CD8-positive, alpha-beta memory T cell (primary cell): Measurements from ENCODE around the gene CA10. TPM values are rescaled to one million over a fixed set of nuclear protein-coding genes. Genes with fewer than 3 reads are reported as not detected.

ENCODE experiments used
- CTCF ChIA-PET: fragments of 350-600 bp; sonication (Branson Sonifier 250); formaldehyde crosslinking; loops from one replicate; lab custom pipeline; 2021; ENCODE audit warnings: antibody characterized with exemption; lab: Charles Lee
- POLR2A ChIA-PET: fragments of 350-600 bp; sonication (Branson Sonifier 250); formaldehyde crosslinking; loops from one replicate; lab custom pipeline; 2021; ENCODE audit warnings: antibody characterized with exemption; lab: Charles Lee
- DNase-seq, 5 donors: peaks; one replicate each; pipeline versions ENCODE4 v3.0.0 to v3.0.0-alpha.2; 2020 to 2022; ENCODE audit warnings: mixed read lengths in 1 of 5
- H3K27ac ChIP-seq: one replicate; pipeline ENCODE4 v1.7.0; 2013; ENCODE audit warnings: low read depth, mild to moderate bottlenecking, low read length, moderate library complexity
- H3K27me3 ChIP-seq: 2 replicates; pipeline ENCODE4 v1.7.0; 2013; ENCODE audit warnings: low read length, mild to moderate bottlenecking; ENCODE audit not compliant: insufficient read depth, poor library complexity, severe bottlenecking
- H3K36me3 ChIP-seq: 2 replicates; pipeline ENCODE4 v1.7.0; 2013; ENCODE audit warnings: mild to moderate bottlenecking, low read length, moderate library complexity; ENCODE audit not compliant: insufficient read depth
- H3K4me1 ChIP-seq: 2 replicates; pipeline ENCODE4 v1.7.0; 2013; ENCODE audit warnings: mild to moderate bottlenecking, low read length, moderate library complexity; ENCODE audit not compliant: insufficient read depth
- H3K4me3 ChIP-seq: 2 replicates; pipeline ENCODE4 v1.7.0; 2013; ENCODE audit warnings: mild to moderate bottlenecking, low read length
- H3K9me3 ChIP-seq: 2 replicates; pipeline ENCODE4 v1.7.0; 2013; ENCODE audit warnings: mild to moderate bottlenecking, low read length
- H3K27ac Mint-ChIP-seq, 8 donors: one replicate each; pipeline ENCODE4 v1.8.0; 2020 to 2021; ENCODE audit warnings: mixed read lengths in 8 of 8, mild to moderate bottlenecking in 6 of 8, inconsistent platforms in 3 of 8, moderate library complexity in 3 of 8
- H3K27me3 Mint-ChIP-seq, 2 donors: one replicate each; pipeline ENCODE4 v1.8.0; 2020 to 2021; ENCODE audit warnings: mixed read lengths in 2 of 2, mild to moderate bottlenecking in 1 of 2, moderate library complexity in 1 of 2
- H3K36me3 Mint-ChIP-seq, 3 donors: one replicate each; pipeline ENCODE4 v1.8.0; 2020 to 2021; ENCODE audit warnings: mixed read lengths in 3 of 3, inconsistent platforms in 1 of 3, mild to moderate bottlenecking in 1 of 3
- H3K4me1 Mint-ChIP-seq, 3 donors: one replicate each; pipeline ENCODE4 v1.8.0; 2020 to 2021; ENCODE audit warnings: mixed read lengths in 3 of 3, inconsistent platforms in 1 of 3, mild to moderate bottlenecking in 1 of 3
- H3K4me3 Mint-ChIP-seq, 7 donors: one replicate each; pipeline ENCODE4 v1.8.0; 2020 to 2021; ENCODE audit warnings: mixed read lengths in 7 of 7, mild to moderate bottlenecking in 6 of 7, moderate library complexity in 4 of 7, inconsistent platforms in 2 of 7
- H3K9me3 Mint-ChIP-seq, 5 donors: one replicate each; pipeline ENCODE4 v1.8.0; 2020 to 2022; ENCODE audit warnings: mixed read lengths in 5 of 5, mild to moderate bottlenecking in 3 of 5, moderate library complexity in 2 of 5, inconsistent platforms in 1 of 5
- polyA plus RNA-seq: library from polyadenylated mRNA; unstranded; fragments of 300-500 nt; fragmentation: Illumina TruSeq; gene quantifications from one replicate; pipeline ENCODE4 v1.2.3, GENCODE V29; 2021
- total RNA-seq, 2 experiments: library from RNA; stranded (reverse); gene quantifications; one replicate each; pipeline ENCODE4 v1.2.3, GENCODE V29; 2021

CA10 gene
- total and polyA plus RNA-seq, 3 experiments from 2014 or later, result 0.18 TPM; not detected in 2

GRCh38 chr17:51595826-51596398 is 562.6 kb downstream of the CA10 start:
- Histone ChIP-seq H3K4me1 (no peaks in the 10 kb centered on the region), H3K9me3 (no peaks in the 10 kb centered on the region), H3K27ac (no peak overlapping the region), H3K27me3 (no peaks in the 10 kb centered on the region), H3K36me3 (no peaks in the 10 kb centered on the region), H3K4me3 (no peak overlapping the region)
- Mint-ChIP-seq H3K4me1 (no peaks in the 10 kb centered on the region), H3K27ac (no peak overlapping the region), H3K4me3 (no peak overlapping the region), H3K9me3 (no peaks in the 10 kb centered on the region), H3K27me3 (peaks cover 6 to 17% of the 10 kb centered on the region in 2 donors), H3K36me3 (no peaks in the 10 kb centered on the region)
- POLR2A ChIA-PET, result no interaction called here
- CTCF ChIA-PET, result interaction anchor here (1.0 kb wide), 1 partner anchor 43 kb away, joined by 3 read pairs; no protein-coding TSS in a partner anchor
- DNase-seq, result no peak

GRCh38 chr17:51590071-51590656 is 568.4 kb downstream of the CA10 start:
- Mint-ChIP-seq H3K4me3 (no peak overlapping the region), H3K36me3 (no peaks in the 10 kb centered on the region), H3K9me3 (peaks cover 10 to 12% (median 11%) of the 10 kb centered on the region in 5 donors), H3K27ac (no peak overlapping the region), H3K27me3 (peaks cover 7 to 9% of the 10 kb centered on the region in 2 donors), H3K4me1 (no peaks in the 10 kb centered on the region)
- Histone ChIP-seq H3K27me3 (no peaks in the 10 kb centered on the region), H3K36me3 (no peaks in the 10 kb centered on the region), H3K27ac (no peak overlapping the region), H3K9me3 (no peaks in the 10 kb centered on the region), H3K4me3 (no peak overlapping the region), H3K4me1 (no peaks in the 10 kb centered on the region)
- POLR2A ChIA-PET, result no interaction called here
- DNase-seq, result no peak
- CTCF ChIA-PET, result no interaction called here

DNA sequence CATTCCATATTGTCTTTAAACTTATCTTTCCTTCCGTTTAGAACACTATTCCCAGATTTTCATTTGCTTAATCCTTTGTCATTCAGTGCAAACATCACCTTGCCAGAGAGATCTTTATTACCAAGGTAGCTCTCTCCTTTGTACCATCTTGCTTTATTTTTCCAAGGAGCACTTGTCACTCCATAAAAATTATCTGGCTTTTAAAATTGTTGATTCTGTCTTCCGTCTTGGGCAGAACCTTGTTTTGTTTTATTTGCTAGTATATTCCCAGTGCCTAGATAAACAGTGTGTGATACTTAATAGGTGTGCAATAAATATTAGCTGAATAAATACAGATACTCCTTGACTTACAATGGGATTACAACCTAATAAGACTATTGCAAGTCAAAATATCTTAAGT is 570.5 kb downstream of the CA10 start:
- Mint-ChIP-seq H3K27ac (no peak overlapping the region), H3K27me3 (peaks cover 7 to 9% of the 10 kb centered on the region in 2 donors), H3K4me3 (no peak overlapping the region), H3K9me3 (peaks cover 10 to 16% (median 13%) of the 10 kb centered on the region in 5 donors), H3K36me3 (no peaks in the 10 kb centered on the region), H3K4me1 (no peaks in the 10 kb centered on the region)
- Histone ChIP-seq H3K27ac (no peak overlapping the region), H3K27me3 (no peaks in the 10 kb centered on the region), H3K4me1 (no peaks in the 10 kb centered on the region), H3K9me3 (no peaks in the 10 kb centered on the region), H3K36me3 (no peaks in the 10 kb centered on the region), H3K4me3 (no peak overlapping the region)
- CTCF ChIA-PET, result no interaction called here
- no peak for DNase-seq
- POLR2A ChIA-PET, result no interaction called here

DNA sequence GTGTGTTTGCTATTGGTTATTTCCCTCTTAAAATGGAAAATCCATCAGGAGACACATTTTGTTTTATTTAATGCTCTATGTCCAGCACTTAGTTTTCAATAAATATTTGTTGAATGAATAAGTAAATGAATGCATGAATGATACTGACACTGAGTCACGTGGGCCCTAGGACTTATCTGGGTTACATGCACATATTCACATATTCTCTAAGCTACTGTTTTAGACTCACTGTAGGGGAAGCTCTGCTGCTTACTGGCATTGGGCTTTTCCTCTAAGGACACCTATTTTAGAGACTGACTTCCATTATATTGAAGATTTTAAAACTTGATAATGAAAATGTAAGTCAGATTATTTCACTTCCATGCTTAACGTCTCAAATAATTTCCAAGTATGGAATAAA is 571.0 kb downstream of the CA10 start:
- H3K4me3 ChIP-seq, result no peak overlapping the region
- Mint-ChIP-seq H3K9me3 (peaks cover 10 to 16% (median 13%) of the 10 kb centered on the region in 5 donors), H3K4me3 (no peak overlapping the region), H3K27ac (no peak overlapping the region), H3K4me1 (no peaks in the 10 kb centered on the region), H3K36me3 (no peaks in the 10 kb centered on the region), H3K27me3 (peaks cover 10 to 11% of the 10 kb centered on the region in 2 donors)
- no peak overlapping the region for H3K27ac ChIP-seq
- H3K36me3 ChIP-seq, result no peaks in the 10 kb centered on the region
- POLR2A ChIA-PET, result no interaction called here
- no peaks in the 10 kb centered on the region for H3K4me1 ChIP-seq
- no peaks in the 10 kb centered on the region for H3K9me3 ChIP-seq
- no peaks in the 10 kb centered on the region for H3K27me3 ChIP-seq
- no peak for DNase-seq
- CTCF ChIA-PET, result no interaction called here

- Mint-ChIP-seq H3K27me3 (peaks cover 6 to 10% of the 10 kb centered on the region in 2 donors), H3K36me3 (no peaks in the 10 kb centered on the region), H3K9me3 (peaks cover 12 to 19% (median 14%) of the 10 kb centered on the region in 5 donors), H3K4me1 (no peaks in the 10 kb centered on the region), H3K4me3 (no peak overlapping the region), H3K27ac (no peak overlapping the region)
- Histone ChIP-seq H3K4me3 (no peak overlapping the region), H3K36me3 (no peaks in the 10 kb centered on the region), H3K27me3 (no peaks in the 10 kb centered on the region), H3K4me1 (no peaks in the 10 kb centered on the region), H3K27ac (no peak overlapping the region), H3K9me3 (no peaks in the 10 kb centered on the region)
- ChIA-PET POLR2A (no interaction called here), CTCF (no interaction called here)
- no peak for DNase-seq
Observed at GRCh38 chr17:51585514-51586104, 572.9 kb downstream of the CA10 start.

DNA sequence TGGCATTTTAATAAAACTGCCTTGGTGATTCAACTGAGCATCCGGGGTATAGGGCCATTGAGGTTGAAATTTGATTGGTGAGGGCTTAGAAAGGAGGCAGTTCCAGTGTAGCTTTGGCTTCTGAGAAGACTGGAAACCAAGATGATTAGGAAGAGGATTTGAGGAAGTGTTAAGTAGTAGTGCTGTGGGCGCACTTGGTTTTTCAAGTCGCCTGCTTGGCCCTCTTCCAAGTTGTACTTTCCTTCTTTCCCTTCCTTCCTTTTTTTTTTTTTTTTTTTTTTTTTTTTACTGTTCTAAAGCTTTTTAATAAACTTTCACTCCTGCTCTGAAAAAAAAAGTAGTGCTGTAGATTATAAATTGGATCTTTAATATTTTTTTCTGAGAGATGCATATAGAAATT is 577.6 kb downstream of the CA10 start:
- no peaks in the 10 kb centered on the region for H3K36me3 ChIP-seq
- Mint-ChIP-seq H3K4me1 (no peaks in the 10 kb centered on the region), H3K27ac (no peak overlapping the region), H3K4me3 (no peak overlapping the region), H3K9me3 (peaks cover 13 to 21% (median 15%) of the 10 kb centered on the region in 5 donors), H3K36me3 (no peaks in the 10 kb centered on the region), H3K27me3 (peaks cover 8 to 14% of the 10 kb centered on the region in 2 donors)
- no peak for DNase-seq
- ChIA-PET CTCF (no interaction called here), POLR2A (no interaction called here)
- H3K27ac ChIP-seq, result no peak overlapping the region
- no peak overlapping the region for H3K4me3 ChIP-seq
- H3K27me3 ChIP-seq, result no peaks in the 10 kb centered on the region
- H3K9me3 ChIP-seq, result no peaks in the 10 kb centered on the region
- H3K4me1 ChIP-seq, result no peaks in the 10 kb centered on the region
